Lung (tissue), 12 donors: ENCODE measurements around the gene MRPS2. TPM values are rescaled to one million over a fixed set of nuclear protein-coding genes. Genes with fewer than 3 reads are reported as not detected.

ENCODE experiments used
- ATAC-seq: fragments of 200-7000 bp; cut with Tn5 transposase; one replicate; pipeline ENCODE4 v1.9.1; 2020; ENCODE audit warnings: moderate number of reproducible peaks; ENCODE audit not compliant: insufficient read depth, low FRiP score
- DNase-seq, 3 donors: peaks; one replicate each; pipeline ENCODE4 v3.0.0-alpha.2; 2013 to 2017
- H3K27ac ChIP-seq, 2 donors: one replicate each; pipeline ENCODE4 v1.5.1; 2013; ENCODE audit warnings: mild to moderate bottlenecking in 2 of 2, moderate library complexity in 2 of 2, control low read depth in 1 of 2, inconsistent platforms in 1 of 2, low read depth in 1 of 2, low read length in 1 of 2
- H3K27me3 ChIP-seq, 3 donors: one replicate each; pipeline ENCODE4 v1.5.1; 2013; ENCODE audit warnings: low read length in 2 of 3; ENCODE audit not compliant: control insufficient read depth in 3 of 3, insufficient read depth in 3 of 3
- H3K36me3 ChIP-seq, 4 donors: one replicate each; pipeline ENCODE4 v1.5.1; 2013; ENCODE audit warnings: low read length in 4 of 4, mild to moderate bottlenecking in 1 of 4, moderate library complexity in 1 of 4; ENCODE audit not compliant: control insufficient read depth in 4 of 4, insufficient read depth in 4 of 4
- H3K4me1 ChIP-seq, 5 donors: one replicate each; pipeline ENCODE4 v1.5.1; 2013; ENCODE audit warnings: low read length in 5 of 5, mild to moderate bottlenecking in 2 of 5, moderate library complexity in 1 of 5; ENCODE audit not compliant: control insufficient read depth in 5 of 5, insufficient read depth in 5 of 5
- H3K4me3 ChIP-seq: one replicate; pipeline ENCODE4 v1.5.1; 2013; ENCODE audit warnings: mild to moderate bottlenecking, control low read depth, moderate library complexity
- H3K9ac ChIP-seq, 2 donors: one replicate each; pipeline ENCODE4 v1.5.1; 2013; ENCODE audit warnings: low read length in 2 of 2, control low read depth in 1 of 2; ENCODE audit not compliant: insufficient read depth in 1 of 2
- H3K9me3 ChIP-seq, 4 donors: one replicate each; pipeline ENCODE4 v1.5.1; 2013; ENCODE audit warnings: low read length in 3 of 4, mild to moderate bottlenecking in 1 of 4, moderate library complexity in 1 of 4; ENCODE audit not compliant: control insufficient read depth in 4 of 4, insufficient read depth in 3 of 4
- CTCF ChIP-seq: IDR thresholded peaks from 2 replicates; pipeline ENCODE4 v1.5.1; 2012; ENCODE audit warnings: mild to moderate bottlenecking; ENCODE audit errors: control extremely low read depth, extremely low read depth
- WGBS, 2 donors: extraction: QIAGEN DNeasy Blood & Tissue Kit; methylation state at CpG; one replicate each; pipeline ENCODE4 v1.1.7; 2013; 5-methylcytosine and 5-hydroxymethylcytosine counted together
- polyA plus RNA-seq, 2 donors: library from polyadenylated mRNA; stranded (reverse); fragments of 200-250 nt; gene quantifications; one replicate each; pipeline ENCODE4 v1.2.1, GENCODE V29; 2013
- total RNA-seq, 2 donors: library from RNA; depleted of rRNA in 1 of 2; stranded (reverse); fragments of >200 nt in 1 of 2; gene quantifications; one replicate each; pipeline ENCODE4 v1.2.1, GENCODE V29; 2014 to 2021
- donor health status: control.
- donor health status: control.
- donor health status: Bipolar disorder and iron deficiency.
- donor health status: healthy.
- donor health status: DM: yes; HTN: yes; CAD: no.

MRPS2 gene
- total and polyA plus RNA-seq, 4 donors, result 18.2 to 42.0 (median 31.8) TPM

GRCh38 chr9:135488013-135488330, 12.5 kb upstream of the MRPS2 start:
- ATAC-seq (no peak), DNase-seq (no peak)
- Histone ChIP-seq H3K9ac (no peak overlapping the region), H3K27ac (no peak overlapping the region), H3K4me3 (no peak overlapping the region), H3K9me3 (no peaks in the 10 kb centered on the region), H3K36me3 (peaks cover 0 to 45% (median 28%) of the 10 kb centered on the region in 4 donors), H3K4me1 (no peaks in the 10 kb centered on the region), H3K27me3 (no peaks in the 10 kb centered on the region)
- 96 to 97% methylated on average over 18 of the region's 18 CpGs for WGBS, 2 donors
- no peak for TF ChIP-seq CTCF

GRCh38 chr9:135488527-135488926, 12.0 kb upstream of the MRPS2 start:
- no peak for DNase-seq
- Histone ChIP-seq H3K4me1 (no peaks in the 10 kb centered on the region), H3K9me3 (no peaks in the 10 kb centered on the region), H3K27me3 (no peaks in the 10 kb centered on the region), H3K4me3 (no peak overlapping the region), H3K27ac (no peak overlapping the region), H3K36me3 (peaks cover 0 to 44% (median 25%) of the 10 kb centered on the region in 4 donors), H3K9ac (no peak overlapping the region)
- no peak for ATAC-seq
- no peak for TF ChIP-seq CTCF
- WGBS, 2 donors, result 92 to 93% methylated on average over 17 of the region's 17 CpGs

GRCh38 chr9:135489188-135489906, 11.1 kb upstream of the MRPS2 start:
- no peaks in the 10 kb centered on the region for H3K9me3 ChIP-seq
- no peaks in the 10 kb centered on the region for H3K4me1 ChIP-seq
- ATAC-seq, result no peak
- DNase-seq, result no peak
- no peaks in the 10 kb centered on the region for H3K27me3 ChIP-seq
- 90 to 92% methylated on average over 18 of the region's 18 CpGs for WGBS, 2 donors
- H3K9ac ChIP-seq, result no peak overlapping the region
- peaks cover 0 to 41% (median 18%) of the 10 kb centered on the region in 4 donors for H3K36me3 ChIP-seq
- no peak overlapping the region for H3K4me3 ChIP-seq
- H3K27ac ChIP-seq, result no peak overlapping the region
- TF ChIP-seq CTCF, result no peak
